ENCODE data around the gene TLE1. TPM values are rescaled to one million over a fixed set of nuclear protein-coding genes. Genes with fewer than 3 reads are reported as not detected.
"Not testable (repeated sequence)": the region's sequence is repeated elsewhere in the genome, so short reads cannot be mapped to it uniquely, and the experiment has no call there.

Gene TLE1
- total RNA-seq, 2 donors from 2014 or later: 1.0 to 2.4 TPM

- Mint-ChIP-seq H3K27me3 (no peaks in the 10 kb centered on the region), H3K27ac (no peak overlapping the region), H3K4me3 (no peak overlapping the region), H3K9me3 (no peaks in the 10 kb centered on the region), H3K36me3 (no peaks in the 10 kb centered on the region), H3K4me1 (ENCODE audit: low read depth in 2 of 2) (peaks cover 25 to 36% of the 10 kb centered on the region in 2 donors)
- ATAC-seq (no peak), DNase-seq (ENCODE audit: low spot score) (no peak)
Measured at GRCh38 chr9:81656004-81656403, 33.3 kb downstream of the TLE1 start.

- Mint-ChIP-seq H3K9me3 (no peaks in the 10 kb centered on the region), H3K27ac (peak overlapping the region in 1 of 2 donors; percentile 32), H3K4me1 (ENCODE audit: low read depth in 2 of 2) (peaks cover 20 to 33% of the 10 kb centered on the region in 2 donors), H3K36me3 (no peaks in the 10 kb centered on the region), H3K4me3 (no peak overlapping the region), H3K27me3 (no peaks in the 10 kb centered on the region)
- DNase-seq (ENCODE audit: low spot score): no peak
- ATAC-seq: no peak
Measured at GRCh38 chr9:81653240-81653639, 36.1 kb downstream of the TLE1 start.

- ATAC-seq (no peak), DNase-seq (ENCODE audit: low spot score) (no peak)
- no peaks in the 10 kb centered on the region for H3K9me3 Mint-ChIP-seq
- peaks cover 19 to 33% of the 10 kb centered on the region in 2 donors for H3K4me1 Mint-ChIP-seq (ENCODE audit: low read depth in 2 of 2)
- H3K27me3 Mint-ChIP-seq: no peaks in the 10 kb centered on the region
- H3K27ac Mint-ChIP-seq: no peak overlapping the region
- no peak overlapping the region for H3K4me3 Mint-ChIP-seq
- H3K36me3 Mint-ChIP-seq: no peaks in the 10 kb centered on the region
Measured at GRCh38 chr9:81652058-81652687, 37.2 kb downstream of the TLE1 start.

- Mint-ChIP-seq H3K27ac (peak overlapping the region in 1 of 2 donors; percentile 14), H3K36me3 (no peaks in the 10 kb centered on the region), H3K4me1 (ENCODE audit: low read depth in 2 of 2) (peaks cover 5 to 25% of the 10 kb centered on the region in 2 donors), H3K27me3 (no peaks in the 10 kb centered on the region), H3K9me3 (no peaks in the 10 kb centered on the region), H3K4me3 (no peak overlapping the region)
- ATAC-seq: no peak
- no peak for DNase-seq (ENCODE audit: low spot score)
Measured at GRCh38 chr9:81650586-81651515, 38.5 kb downstream of the TLE1 start.

- Mint-ChIP-seq H3K27ac (no peak overlapping the region), H3K36me3 (no peaks in the 10 kb centered on the region)
- no peak for ATAC-seq
Measured at GRCh38 chr9:81649475-81650240, 39.7 kb downstream of the TLE1 start.

GRCh38 chr9:81648891-81649290, 40.5 kb downstream of the TLE1 start:
- ATAC-seq: no peak

More at GRCh38 chr9:81649475-81650240, 39.7 kb downstream of the TLE1 start:
- no peak overlapping the region for H3K4me3 Mint-ChIP-seq
- H3K4me1 Mint-ChIP-seq (ENCODE audit: low read depth in 2 of 2): peaks cover 0 to 20% of the 10 kb centered on the region in 2 donors
- DNase-seq (ENCODE audit: low spot score): no peak
- no peaks in the 10 kb centered on the region for H3K27me3 Mint-ChIP-seq
- no peaks in the 10 kb centered on the region for H3K9me3 Mint-ChIP-seq

GRCh38 chr9:81646337-81646736, 43.0 kb downstream of the TLE1 start:
- Mint-ChIP-seq H3K36me3 (peaks cover 11% of the 10 kb centered on the region), H3K9me3 (no peaks in the 10 kb centered on the region), H3K4me3 (no peak overlapping the region), H3K27ac (no peak overlapping the region), H3K4me1 (ENCODE audit: low read depth in 2 of 2) (peaks cover 4 to 10% of the 10 kb centered on the region in 2 donors), H3K27me3 (no peaks in the 10 kb centered on the region)
- ATAC-seq: no peak
- DNase-seq (ENCODE audit: low spot score): no peak

More at GRCh38 chr9:81648891-81649290, 40.5 kb downstream of the TLE1 start:
- no peak for DNase-seq (ENCODE audit: low spot score)
- peaks cover 0 to 15% of the 10 kb centered on the region in 2 donors for H3K4me1 Mint-ChIP-seq (ENCODE audit: low read depth in 2 of 2)
- H3K27me3 Mint-ChIP-seq: no peaks in the 10 kb centered on the region
- H3K36me3 Mint-ChIP-seq: peaks cover 4% of the 10 kb centered on the region
- no peak overlapping the region for H3K27ac Mint-ChIP-seq
- no peak overlapping the region for H3K4me3 Mint-ChIP-seq
- no peaks in the 10 kb centered on the region for H3K9me3 Mint-ChIP-seq

- peaks cover 4 to 11% of the 10 kb centered on the region in 2 donors for H3K4me1 Mint-ChIP-seq (ENCODE audit: low read depth in 2 of 2)
Measured at GRCh38 chr9:81644513-81644912, 44.8 kb downstream of the TLE1 start.

GRCh38 chr9:81637276-81637675, 52.1 kb downstream of the TLE1 start:
- H3K4me3 Mint-ChIP-seq: no peak overlapping the region
- DNase-seq (ENCODE audit: low spot score) (no peak), ATAC-seq (peak; percentile 61 to 66)
- no peaks in the 10 kb centered on the region for H3K27me3 Mint-ChIP-seq
- no peak overlapping the region for H3K27ac Mint-ChIP-seq
- no peaks in the 10 kb centered on the region for H3K9me3 Mint-ChIP-seq
- peaks cover 11 to 15% of the 10 kb centered on the region in 2 donors for H3K4me1 Mint-ChIP-seq (ENCODE audit: low read depth in 2 of 2)
- H3K36me3 Mint-ChIP-seq: peaks cover 1% of the 10 kb centered on the region

More at GRCh38 chr9:81644513-81644912, 44.8 kb downstream of the TLE1 start:
- not testable (repeated sequence) for H3K4me3 Mint-ChIP-seq; H3K27ac Mint-ChIP-seq; H3K27me3 Mint-ChIP-seq; ATAC-seq; DNase-seq (ENCODE audit: low spot score); H3K9me3 Mint-ChIP-seq
- H3K36me3 Mint-ChIP-seq: peaks cover 11% of the 10 kb centered on the region

GRCh38 chr9:81636255-81636599, 53.1 kb downstream of the TLE1 start:
- H3K27me3 Mint-ChIP-seq: no peaks in the 10 kb centered on the region
- ATAC-seq (no peak), DNase-seq (ENCODE audit: low spot score) (no peak)
- H3K36me3 Mint-ChIP-seq: no peaks in the 10 kb centered on the region
- H3K27ac Mint-ChIP-seq: no peak overlapping the region
- peaks cover 11 to 15% of the 10 kb centered on the region in 2 donors for H3K4me1 Mint-ChIP-seq (ENCODE audit: low read depth in 2 of 2)
- H3K4me3 Mint-ChIP-seq: no peak overlapping the region
- no peaks in the 10 kb centered on the region for H3K9me3 Mint-ChIP-seq

- DNase-seq (ENCODE audit: low spot score): no peak
- Mint-ChIP-seq H3K4me1 (ENCODE audit: low read depth in 2 of 2) (peaks cover 11 to 13% of the 10 kb centered on the region in 2 donors), H3K27me3 (no peaks in the 10 kb centered on the region), H3K4me3 (no peak overlapping the region), H3K27ac (no peak overlapping the region), H3K9me3 (no peaks in the 10 kb centered on the region), H3K36me3 (no peaks in the 10 kb centered on the region)
- no peak for ATAC-seq
Measured at GRCh38 chr9:81635521-81636254, 53.7 kb downstream of the TLE1 start.

GRCh38 chr9:81634915-81635516, 54.3 kb downstream of the TLE1 start:
- ATAC-seq (no peak), DNase-seq (ENCODE audit: low spot score) (no peak)
- Mint-ChIP-seq H3K36me3 (no peaks in the 10 kb centered on the region), H3K27ac (no peak overlapping the region), H3K4me1 (ENCODE audit: low read depth in 2 of 2) (peaks cover 11 to 12% of the 10 kb centered on the region in 2 donors), H3K27me3 (no peaks in the 10 kb centered on the region), H3K9me3 (no peaks in the 10 kb centered on the region), H3K4me3 (no peak overlapping the region)

Data from natural killer cell treated with Interleukin-12 subunit alpha and Interleukin-12 subunit beta and Interleukin-15 and Interleukin-18, amount 100 ng/mL, for 72 hours (primary cell).